OCI-LY7 (cell line): ENCODE measurements around the gene B3GAT1.

ENCODE experiments used
- EZH2phosphoT487 ChIP-seq: fragments of 200-600 bp; sonication (generic); IDR thresholded peaks from 2 replicates; pipeline ENCODE4 v1.6.1; 2018; ENCODE audit warnings: low read depth, borderline replicate concordance, mild to moderate bottlenecking, mixed run types, antibody characterized with exemption, low read length, moderate library complexity, mixed read lengths
- TF ChIP-seq, protein P1 (sequence below): fragments of 200-600 bp; sonication (generic); conservative IDR thresholded peaks from 2 replicates; pipeline ENCODE4 v1.5.1; 2014; ENCODE audit warnings: mild to moderate bottlenecking, antibody characterized with exemption, low read length, moderate library complexity, mixed read lengths

DNA sequence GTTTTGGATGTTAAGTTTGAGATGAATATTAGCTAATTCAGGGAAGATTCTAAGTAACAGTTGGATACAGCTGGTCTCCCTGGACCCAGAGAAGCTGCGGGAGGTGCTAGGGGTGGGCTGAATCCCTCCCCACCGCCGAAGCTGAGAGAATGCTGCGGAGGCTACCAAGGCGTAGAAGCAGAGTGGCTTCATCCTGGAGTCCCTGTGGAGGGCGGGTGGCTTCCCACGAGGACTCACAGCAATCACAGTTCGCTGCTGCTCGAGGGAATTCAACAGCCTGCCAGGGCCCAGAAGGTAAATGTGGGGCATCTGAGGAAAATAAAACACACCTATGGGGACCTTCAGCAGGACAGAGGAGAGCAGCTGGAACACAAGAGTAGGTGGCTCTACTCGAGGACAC, 11.1 kb upstream of the B3GAT1 start:
- TF ChIP-seq, protein P1, sequence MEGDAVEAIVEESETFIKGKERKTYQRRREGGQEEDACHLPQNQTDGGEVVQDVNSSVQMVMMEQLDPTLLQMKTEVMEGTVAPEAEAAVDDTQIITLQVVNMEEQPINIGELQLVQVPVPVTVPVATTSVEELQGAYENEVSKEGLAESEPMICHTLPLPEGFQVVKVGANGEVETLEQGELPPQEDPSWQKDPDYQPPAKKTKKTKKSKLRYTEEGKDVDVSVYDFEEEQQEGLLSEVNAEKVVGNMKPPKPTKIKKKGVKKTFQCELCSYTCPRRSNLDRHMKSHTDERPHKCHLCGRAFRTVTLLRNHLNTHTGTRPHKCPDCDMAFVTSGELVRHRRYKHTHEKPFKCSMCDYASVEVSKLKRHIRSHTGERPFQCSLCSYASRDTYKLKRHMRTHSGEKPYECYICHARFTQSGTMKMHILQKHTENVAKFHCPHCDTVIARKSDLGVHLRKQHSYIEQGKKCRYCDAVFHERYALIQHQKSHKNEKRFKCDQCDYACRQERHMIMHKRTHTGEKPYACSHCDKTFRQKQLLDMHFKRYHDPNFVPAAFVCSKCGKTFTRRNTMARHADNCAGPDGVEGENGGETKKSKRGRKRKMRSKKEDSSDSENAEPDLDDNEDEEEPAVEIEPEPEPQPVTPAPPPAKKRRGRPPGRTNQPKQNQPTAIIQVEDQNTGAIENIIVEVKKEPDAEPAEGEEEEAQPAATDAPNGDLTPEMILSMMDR: no peak
- TF ChIP-seq EZH2phosphoT487: no peak
